Ascending aorta (tissue), 2 donors: ENCODE measurements around the gene ZSWIM3. TPM values are rescaled to one million over a fixed set of nuclear protein-coding genes. Genes with fewer than 3 reads are reported as not detected.

ENCODE experiments used
- DNase-seq, 2 donors: peaks; one replicate each; pipeline ENCODE4 v3.0.0-alpha.2; 2019; ENCODE audit warnings: low spot score in 2 of 2
- H3K27ac ChIP-seq, 2 donors: fragments of 200-600 bp; sonication (generic); one replicate each; pipeline ENCODE4 v1.5.1; 2016 to 2017; ENCODE audit warnings: mild to moderate bottlenecking in 1 of 2
- H3K27me3 ChIP-seq: fragments of 200-600 bp; sonication (generic); one replicate; pipeline ENCODE4 v1.5.1; 2017
- H3K36me3 ChIP-seq, 2 donors: fragments of 200-600 bp; sonication (generic); one replicate each; pipeline ENCODE4 v1.5.1; 2016
- H3K4me1 ChIP-seq, 2 donors: fragments of 200-600 bp; sonication (generic); one replicate each; pipeline ENCODE4 v1.5.1; 2016 to 2017; ENCODE audit warnings: mild to moderate bottlenecking in 1 of 2
- H3K4me3 ChIP-seq, 2 donors: fragments of 200-600 bp; sonication (generic); one replicate each; pipeline ENCODE4 v1.5.1; 2016 to 2017; ENCODE audit warnings: mild to moderate bottlenecking in 1 of 2
- H3K9me3 ChIP-seq, 2 donors: fragments of 200-600 bp; sonication (generic); one replicate each; pipeline ENCODE4 v1.5.1; 2016
- CTCF ChIP-seq, 3 experiments: fragments of 200-600 bp in 2 of 3; fragments of 450-650 bp in 1 of 3; sonication (generic) in 2 of 3; IDR thresholded peaks; one replicate each; pipeline ENCODE4 v1.5.1; 2016 to 2019; ENCODE audit warnings: antibody characterized with exemption in 3 of 3, mild to moderate bottlenecking in 1 of 3, moderate library complexity in 1 of 3
- intact Hi-C: fragments of 100-400 bp; cut with DNase I; formaldehyde crosslinking; loops from one replicate; pipeline ENCODE4 v1.15.1; 2023
- total RNA-seq: library from RNA; depleted of rRNA; stranded (reverse); fragments of >200 nt; gene quantifications from one replicate; pipeline ENCODE4 v1.1.0, GENCODE V29; 2016

Gene ZSWIM3
- total RNA-seq, 1 donor from 2014 or later, result 6.8 TPM

GRCh38 chr20:45848421-45848820, 9.0 kb upstream of the ZSWIM3 start:
- TF ChIP-seq CTCF (IDR thresholded peaks at IDR 0.05), result no peak
- H3K4me3 ChIP-seq, result no peak overlapping the region
- no peaks in the 10 kb centered on the region for H3K4me1 ChIP-seq
- peak overlapping the region in 1 of 2 donors; percentile 19 for H3K27ac ChIP-seq
- intact Hi-C loops, result no loop called here
- no peak for DNase-seq
- no peaks in the 10 kb centered on the region for H3K27me3 ChIP-seq
- H3K36me3 ChIP-seq, result peaks cover 33 to 53% of the 10 kb centered on the region in 2 donors
- H3K9me3 ChIP-seq, result no peaks in the 10 kb centered on the region

- intact Hi-C loops, result no loop called here
- no peak overlapping the region for H3K27ac ChIP-seq
- no peaks in the 10 kb centered on the region for H3K27me3 ChIP-seq
- no peak for DNase-seq
- peaks cover 27 to 47% of the 10 kb centered on the region in 2 donors for H3K36me3 ChIP-seq
- H3K9me3 ChIP-seq, result no peaks in the 10 kb centered on the region
- no peak overlapping the region for H3K4me3 ChIP-seq
- no peak for TF ChIP-seq CTCF (IDR thresholded peaks at IDR 0.05)
- no peaks in the 10 kb centered on the region for H3K4me1 ChIP-seq
These were observed 8.3 kb upstream of the ZSWIM3 start for GRCh38 chr20:45848969-45849582.

GRCh38 chr20:45850238-45850637, 7.2 kb upstream of the ZSWIM3 start:
- Histone ChIP-seq H3K27ac (no peak overlapping the region), H3K36me3 (peaks cover 22 to 45% of the 10 kb centered on the region in 2 donors)
- intact Hi-C loops, result no loop called here

GRCh38 chr20:45850926-45851325, 6.5 kb upstream of the ZSWIM3 start:
- intact Hi-C loops, result no loop called here
- no peak overlapping the region for H3K4me3 ChIP-seq
- H3K27ac ChIP-seq, result no peak overlapping the region
- no peaks in the 10 kb centered on the region for H3K27me3 ChIP-seq
- no peaks in the 10 kb centered on the region for H3K9me3 ChIP-seq
- TF ChIP-seq CTCF (IDR thresholded peaks at IDR 0.05), result no peak
- peaks cover 22 to 45% of the 10 kb centered on the region in 2 donors for H3K36me3 ChIP-seq
- DNase-seq, result no peak
- H3K4me1 ChIP-seq, result peaks cover under 1 to 14% of the 10 kb centered on the region in 2 donors

More at GRCh38 chr20:45850238-45850637, 7.2 kb upstream of the ZSWIM3 start:
- no peak for DNase-seq
- no peaks in the 10 kb centered on the region for H3K27me3 ChIP-seq
- no peaks in the 10 kb centered on the region for H3K9me3 ChIP-seq
- no peak overlapping the region for H3K4me3 ChIP-seq
- H3K4me1 ChIP-seq, result peaks cover 0 to 7% of the 10 kb centered on the region in 2 donors
- no peak for TF ChIP-seq CTCF (IDR thresholded peaks at IDR 0.05)

- no peak for TF ChIP-seq CTCF (IDR thresholded peaks at IDR 0.05)
- intact Hi-C loops, result no loop called here
These were observed 5.9 kb upstream of the ZSWIM3 start for GRCh38 chr20:45851501-45851900.

More at GRCh38 chr20:45851501-45851900, 5.9 kb upstream of the ZSWIM3 start:
- no peak for DNase-seq
- H3K36me3 ChIP-seq, result peaks cover 20 to 39% of the 10 kb centered on the region in 2 donors
- H3K27me3 ChIP-seq, result no peaks in the 10 kb centered on the region
- H3K4me3 ChIP-seq, result no peak overlapping the region
- no peaks in the 10 kb centered on the region for H3K9me3 ChIP-seq
- H3K4me1 ChIP-seq, result peaks cover 3 to 19% of the 10 kb centered on the region in 2 donors
- H3K27ac ChIP-seq, result no peak overlapping the region
